Activated CD8-positive, alpha-beta memory T cell treated with anti-CD3 and anti-CD28 coated beads, Interleukin-2, amount 50 U/mL, for 48 hours (primary cell): Measurements from ENCODE around the gene MTRR.

ENCODE experiments used
- DNase-seq: peaks from one replicate; pipeline ENCODE4 v3.0.0-alpha.2; 2020

The MTRR gene

DNA sequence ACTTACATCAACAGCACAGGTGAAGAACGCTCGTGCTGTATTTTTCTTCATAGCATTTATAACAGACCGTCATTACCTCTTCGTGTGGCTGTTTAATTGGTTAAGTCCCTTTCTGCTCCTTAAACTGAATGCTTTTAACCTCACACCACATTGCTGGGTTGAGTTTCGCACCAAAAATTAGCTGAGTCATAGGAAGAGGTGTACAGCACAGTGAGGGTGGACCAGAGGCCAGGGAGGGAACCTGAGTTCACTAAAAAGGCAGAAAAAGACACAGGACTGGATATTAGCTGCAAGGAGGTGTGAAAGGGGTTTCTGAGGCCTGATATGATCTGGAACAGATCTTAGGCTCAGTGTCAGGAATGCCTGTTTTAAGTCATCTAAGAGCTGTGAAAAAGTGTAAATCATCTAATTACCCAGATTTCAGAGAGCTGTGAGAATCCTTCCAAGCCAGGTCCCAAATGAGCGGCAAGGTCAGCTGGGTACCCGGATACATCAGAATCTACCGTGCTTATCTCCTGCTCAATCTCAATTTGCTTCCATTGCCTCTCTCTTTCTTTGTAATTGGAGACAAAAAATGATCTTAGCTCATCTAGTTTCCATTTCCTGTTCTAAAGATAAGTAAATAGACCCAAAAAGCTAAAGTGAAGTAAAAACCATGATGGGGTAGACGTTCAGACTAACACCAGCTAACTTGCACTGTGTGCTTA is 10.9 kb upstream of the MTRR start:
- DNase-seq = no peak

DNA sequence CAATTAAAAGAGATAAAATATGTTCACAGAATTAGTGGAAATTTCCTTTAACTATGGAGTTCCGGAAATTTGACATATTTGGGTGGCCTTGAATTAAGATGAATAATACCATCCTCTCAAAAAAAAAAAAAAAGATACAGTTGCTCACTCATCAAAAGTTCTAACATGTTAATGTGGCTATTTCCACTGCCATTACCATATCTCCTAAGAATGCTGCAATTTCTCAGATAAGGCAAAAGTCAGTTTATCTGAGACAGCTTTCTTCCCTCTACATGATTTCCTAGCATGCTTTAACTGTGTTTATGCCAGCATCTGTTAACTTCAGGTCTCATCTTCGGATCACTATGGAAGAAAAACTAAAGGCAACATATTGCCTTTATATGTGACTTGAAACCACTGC is 2.8 kb upstream of the MTRR start:
- DNase-seq = no peak

DNA sequence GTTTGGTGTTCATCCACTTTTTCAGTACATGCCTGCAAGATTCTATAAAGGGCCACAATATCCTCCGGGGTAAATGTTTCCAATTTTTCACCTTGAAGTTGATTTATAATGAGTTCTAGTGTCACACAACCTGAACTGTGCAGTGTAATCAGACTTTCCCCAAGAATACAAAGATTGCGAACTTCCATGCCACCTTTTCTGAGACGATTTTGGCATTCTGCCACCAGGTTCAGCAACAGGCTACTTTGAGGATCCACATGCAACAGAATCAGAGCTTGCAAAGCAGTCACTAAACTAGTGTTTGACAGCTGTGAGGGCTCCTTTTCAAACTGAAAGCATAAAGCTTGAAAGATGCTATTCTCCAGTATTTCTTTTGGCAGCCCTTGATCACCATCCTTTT is 1.7 kb upstream of the MTRR start:
- DNase-seq = no peak

DNA sequence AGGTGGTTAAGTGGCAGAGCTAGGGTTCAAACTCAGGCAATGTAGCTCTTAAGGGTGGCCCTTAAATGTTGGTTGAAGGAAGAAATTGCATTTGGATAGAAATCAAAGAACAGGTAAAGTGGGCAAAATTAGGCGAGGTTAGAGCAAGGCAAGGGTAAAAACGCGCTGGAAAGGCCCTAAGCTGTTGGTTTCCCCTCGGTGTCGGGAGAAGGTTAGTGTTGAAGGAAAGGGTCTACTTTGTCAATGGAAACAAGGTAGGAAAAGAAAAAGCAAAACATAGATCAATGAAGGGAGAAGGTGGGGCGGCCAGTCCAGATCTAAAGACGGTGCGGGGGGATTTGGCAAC is 548 bp upstream of the MTRR start:
- no peak for DNase-seq

DNA sequence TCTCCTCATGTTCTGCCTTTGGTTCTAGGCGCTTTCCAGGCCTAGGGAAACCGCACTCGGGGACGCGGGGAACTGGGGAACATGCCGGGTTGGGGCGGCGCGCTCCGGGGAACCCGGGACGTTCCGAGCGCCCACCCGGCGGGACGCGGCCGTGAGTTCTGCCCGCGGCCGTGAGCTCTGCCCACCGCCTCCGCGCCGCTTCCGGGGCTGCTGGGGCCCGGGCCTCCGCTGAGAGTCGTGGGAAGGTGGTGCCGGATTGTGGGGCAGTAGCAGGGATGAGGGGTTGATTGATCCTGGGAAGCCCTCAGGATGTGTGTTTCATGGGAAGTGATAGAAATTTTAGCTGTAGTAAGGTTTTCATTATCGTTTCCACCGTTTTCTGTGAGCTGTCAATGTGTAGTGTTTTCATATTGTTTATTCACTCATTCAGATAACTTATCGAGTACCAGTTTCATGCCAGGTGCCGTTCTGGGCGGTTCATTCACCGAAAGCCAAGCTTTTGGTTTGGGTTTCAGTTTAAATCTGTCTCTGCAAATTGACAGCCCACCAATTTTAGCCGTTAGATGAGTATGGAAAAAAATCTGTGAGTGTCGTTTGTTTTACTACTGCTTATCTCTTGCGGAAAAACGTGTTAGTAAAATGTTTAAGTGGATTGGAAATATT is 657 bp downstream of the MTRR start:
- peak; percentile 70 for DNase-seq

DNA sequence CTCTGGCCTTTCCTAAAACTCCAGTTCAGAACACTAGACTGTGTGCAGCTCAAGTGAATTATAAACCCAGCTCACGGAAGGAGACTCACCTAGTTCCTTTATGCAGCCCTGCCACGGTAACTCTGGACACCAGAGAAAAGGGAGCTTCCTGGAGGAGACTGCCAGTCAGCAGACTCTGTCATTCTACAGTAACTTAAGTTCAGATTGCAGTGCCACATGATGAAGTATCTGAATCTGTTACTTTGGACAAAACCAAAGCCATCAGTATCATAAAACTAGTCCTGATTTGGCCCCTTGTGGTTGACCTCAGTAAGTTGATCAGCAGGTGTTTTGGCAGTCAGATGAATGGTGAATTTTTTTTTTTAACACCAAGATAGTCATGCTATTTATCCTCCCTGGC is 2.7 kb downstream of the MTRR start:
- no peak for DNase-seq

DNA sequence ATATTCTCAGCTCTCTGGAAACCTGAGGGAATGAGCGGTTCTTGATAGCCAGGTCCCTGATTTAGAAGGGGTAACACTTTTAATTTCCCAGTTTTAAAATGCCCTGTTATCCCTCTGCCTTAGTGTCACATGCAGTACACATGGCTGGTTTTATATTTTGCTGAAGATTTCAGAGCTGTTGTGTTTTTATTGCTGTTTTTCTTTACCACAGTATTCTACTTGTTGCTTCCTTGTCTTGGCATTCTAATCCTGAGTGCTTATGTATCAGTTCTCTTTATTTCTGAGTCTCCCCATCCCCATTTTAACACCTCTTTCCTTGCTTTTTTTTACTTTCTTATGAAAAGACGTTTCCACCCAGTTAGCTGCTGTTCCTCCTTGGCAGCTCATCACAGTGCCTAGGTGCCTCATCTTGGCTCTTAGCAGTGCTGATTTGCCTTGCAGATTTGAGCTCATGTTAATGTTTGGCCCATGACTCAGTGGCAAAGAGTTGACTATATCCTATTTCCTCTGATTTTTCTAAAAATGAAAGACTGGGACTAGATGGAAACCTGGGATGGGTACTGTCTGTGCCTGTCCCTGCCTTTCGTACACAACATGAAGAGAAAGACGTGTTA is 3.7 kb downstream of the MTRR start:
- no peak for DNase-seq

DNA sequence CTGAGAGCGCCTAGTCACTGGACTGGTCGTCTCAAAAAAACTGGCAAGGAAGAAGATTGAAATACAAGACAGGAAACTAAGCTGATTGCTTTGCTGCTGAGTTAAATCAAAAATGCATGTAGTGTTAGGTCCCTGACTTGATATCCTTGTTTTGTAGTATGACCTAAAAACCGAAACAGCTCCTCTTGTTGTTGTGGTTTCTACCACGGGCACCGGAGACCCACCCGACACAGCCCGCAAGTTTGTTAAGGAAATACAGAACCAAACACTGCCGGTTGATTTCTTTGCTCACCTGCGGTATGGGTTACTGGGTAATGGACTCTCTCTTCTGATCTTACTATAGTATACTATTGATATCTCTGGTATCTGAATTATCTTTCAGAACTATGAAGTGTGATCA is 4.3 kb downstream of the MTRR start:
- no peak for DNase-seq

DNA sequence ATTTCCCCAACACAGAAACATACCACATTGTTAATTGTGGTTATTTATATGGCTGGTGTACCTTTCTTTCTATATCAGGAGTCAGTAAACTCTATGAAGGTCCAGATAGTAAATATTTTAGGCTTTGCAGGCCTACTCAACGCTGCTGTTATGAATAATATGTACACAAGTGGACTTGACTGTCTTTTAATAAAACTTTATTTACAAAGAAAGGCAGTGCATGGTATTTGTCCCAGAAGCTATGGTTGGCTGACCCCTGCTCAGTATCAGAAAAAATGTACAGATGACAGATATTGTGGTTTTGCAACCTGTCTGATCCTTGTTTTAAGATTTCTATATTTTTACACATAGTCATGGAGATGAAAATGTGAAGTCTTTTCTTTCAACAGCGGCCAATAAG is 5.7 kb downstream of the MTRR start:
- DNase-seq = no peak

DNA sequence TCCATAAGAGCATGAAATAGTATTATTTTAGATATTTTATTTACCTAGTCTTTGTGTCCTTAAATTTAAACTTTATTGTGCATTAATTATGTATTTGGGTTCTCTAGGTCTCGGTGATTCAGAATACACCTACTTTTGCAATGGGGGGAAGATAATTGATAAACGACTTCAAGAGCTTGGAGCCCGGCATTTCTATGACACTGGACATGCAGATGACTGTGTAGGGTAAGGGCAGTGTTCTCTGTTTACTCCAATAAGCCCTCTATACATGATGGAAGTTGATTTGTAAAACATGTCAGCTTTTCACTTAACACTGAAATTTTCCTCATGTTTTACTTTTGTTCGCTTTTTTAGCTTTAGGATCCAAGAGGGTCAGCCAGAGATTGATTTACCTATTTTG is 6.2 kb downstream of the MTRR start:
- DNase-seq = no peak

DNA sequence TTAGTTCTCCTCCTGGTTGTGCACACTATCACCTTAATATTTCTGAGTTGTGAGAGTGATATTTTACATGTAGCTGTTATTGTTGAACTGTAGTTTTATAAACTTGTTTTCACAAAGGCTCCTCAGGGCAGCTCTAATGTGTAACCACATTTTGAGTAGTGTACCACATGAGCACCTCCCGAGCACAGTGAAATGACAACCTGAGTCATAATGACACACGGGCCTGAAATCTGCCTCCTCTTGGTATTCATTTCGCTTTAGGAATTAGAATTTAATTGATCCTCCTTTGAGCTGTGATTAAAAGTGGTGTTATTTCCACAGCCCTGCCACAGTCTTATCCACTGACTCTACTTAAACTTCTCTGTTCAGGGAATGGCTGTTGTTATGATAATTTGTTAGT is 7.9 kb downstream of the MTRR start:
- DNase-seq = no peak

DNA sequence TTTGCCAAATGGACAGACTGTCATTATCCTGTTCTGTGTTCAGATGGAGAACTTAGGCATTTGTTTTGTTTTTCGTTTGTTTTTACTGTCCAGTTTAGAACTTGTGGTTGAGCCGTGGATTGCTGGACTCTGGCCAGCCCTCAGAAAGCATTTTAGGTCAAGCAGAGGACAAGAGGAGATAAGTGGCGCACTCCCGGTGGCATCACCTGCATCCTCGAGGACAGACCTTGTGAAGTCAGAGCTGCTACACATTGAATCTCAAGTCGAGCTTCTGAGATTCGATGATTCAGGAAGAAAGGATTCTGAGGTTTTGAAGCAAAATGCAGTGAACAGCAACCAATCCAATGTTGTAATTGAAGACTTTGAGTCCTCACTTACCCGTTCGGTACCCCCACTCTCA is 8.9 kb downstream of the MTRR start:
- no peak for DNase-seq

DNA sequence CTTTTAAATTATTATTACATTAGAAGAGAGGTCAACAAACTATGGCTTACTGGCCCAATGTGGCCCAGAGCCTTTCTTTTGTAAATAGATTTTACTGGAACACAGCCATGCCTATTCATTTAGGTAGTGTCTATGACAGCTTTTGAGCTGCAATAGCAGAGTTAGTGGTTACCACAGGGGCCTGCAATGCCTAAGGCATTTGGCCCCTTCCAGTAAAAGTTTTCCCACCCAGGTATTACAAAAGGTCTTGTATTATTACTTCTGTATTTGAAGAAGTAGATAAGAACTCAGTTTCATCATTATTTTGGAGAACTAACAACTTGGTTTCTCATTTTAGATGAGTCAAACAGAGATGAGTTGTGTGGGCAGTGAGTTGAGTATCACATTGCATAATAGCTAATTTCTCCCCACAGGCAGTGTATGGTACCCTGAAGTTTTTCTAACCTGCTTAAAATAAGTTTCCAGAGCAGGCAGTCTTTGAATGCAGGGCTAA is 9.5 kb downstream of the MTRR start:
- no peak for DNase-seq

DNA sequence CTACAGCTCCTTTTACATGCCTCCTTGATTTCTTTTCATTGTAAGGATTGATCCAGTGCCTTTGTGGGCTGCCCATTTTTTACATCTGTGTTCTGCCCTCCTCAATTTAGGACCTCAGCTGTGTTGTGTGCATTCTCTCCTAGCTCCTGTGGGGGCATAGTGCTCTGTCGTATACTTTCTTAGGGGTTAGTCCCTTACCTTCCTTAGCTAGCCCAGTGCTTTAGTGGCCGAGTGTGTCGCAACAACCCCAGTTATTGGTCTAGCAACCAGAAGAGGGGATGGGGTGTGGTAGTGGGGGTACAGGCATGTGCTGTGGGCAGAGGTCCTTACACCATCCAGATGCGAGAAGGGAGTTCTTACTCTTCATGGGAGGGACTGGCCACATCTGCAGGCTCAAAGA is 12.1 kb downstream of the MTRR start:
- DNase-seq = no peak

DNA sequence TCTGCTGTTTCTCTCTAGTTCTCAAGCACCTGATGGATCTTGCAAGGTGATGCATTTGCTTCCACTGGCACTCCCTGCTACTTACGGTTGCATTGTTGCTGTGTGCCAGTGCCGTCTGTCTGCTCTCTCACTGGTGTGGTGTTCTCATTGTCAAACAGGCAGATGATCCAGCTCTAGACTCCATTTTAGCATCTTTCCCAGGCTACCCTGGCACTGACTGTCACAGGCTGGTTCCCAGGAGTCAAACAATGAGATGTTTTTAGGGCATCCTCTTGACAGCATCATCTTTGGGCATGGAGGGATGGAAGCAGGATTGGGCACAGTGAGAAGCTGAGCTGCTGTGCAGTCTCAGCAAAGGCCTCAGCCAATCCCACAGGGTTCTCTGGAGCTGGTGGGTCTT is 12.9 kb downstream of the MTRR start:
- DNase-seq = no peak

DNA sequence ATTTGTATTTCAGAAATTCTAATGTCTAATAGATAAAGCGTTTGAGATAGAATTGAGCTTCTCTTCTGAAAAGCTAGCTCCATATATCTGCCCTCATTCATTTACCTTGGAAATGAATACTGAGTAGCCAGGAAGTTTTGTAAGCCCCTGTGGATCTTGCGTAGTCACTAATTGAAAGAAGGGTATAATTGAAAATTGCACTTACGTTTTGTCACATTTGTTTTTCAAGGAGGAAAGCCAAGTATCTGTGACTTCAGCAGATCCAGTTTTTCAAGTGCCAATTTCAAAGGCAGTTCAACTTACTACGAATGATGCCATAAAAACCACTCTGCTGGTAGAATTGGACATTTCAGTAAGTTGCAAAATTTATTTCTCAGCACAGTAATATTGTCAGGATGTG is 14.0 kb downstream of the MTRR start:
- DNase-seq = no peak

DNA sequence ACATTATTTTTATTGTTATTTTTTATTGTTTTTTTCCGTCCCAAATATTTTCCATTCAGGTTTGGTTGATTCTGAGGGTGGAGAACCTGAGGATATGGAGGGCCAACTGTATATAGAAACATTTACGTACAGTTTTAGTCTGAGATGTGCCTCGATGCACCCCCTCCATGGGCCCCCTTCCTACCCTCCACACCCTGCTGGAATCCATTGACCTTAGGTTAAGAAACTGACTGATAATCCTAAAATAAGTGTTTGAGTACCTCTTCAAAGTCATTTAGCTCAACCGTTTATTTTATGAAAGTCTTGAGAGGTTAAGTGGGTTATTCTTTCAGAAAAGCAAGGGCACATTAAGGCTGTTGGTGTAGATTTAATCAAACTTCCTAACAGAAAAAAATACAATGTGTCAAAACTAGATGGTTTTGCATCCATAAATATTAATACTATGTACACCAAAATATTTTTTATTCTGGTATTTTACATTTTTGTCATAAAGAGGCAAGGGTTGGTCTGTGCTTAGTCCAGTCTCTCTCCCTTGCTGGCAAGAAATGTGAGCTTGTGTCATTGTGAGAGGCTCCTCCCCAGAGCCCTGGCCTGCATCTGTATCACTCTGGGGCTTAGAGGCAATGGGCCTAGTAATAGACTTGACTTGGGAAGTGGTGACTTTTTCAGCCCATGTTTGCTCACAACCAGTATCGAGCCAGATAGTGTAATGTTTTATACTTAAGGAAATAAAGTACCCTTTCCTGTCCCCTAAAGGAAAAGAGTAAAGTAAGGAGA is 15.7 kb downstream of the MTRR start:
- DNase-seq = no peak

DNA sequence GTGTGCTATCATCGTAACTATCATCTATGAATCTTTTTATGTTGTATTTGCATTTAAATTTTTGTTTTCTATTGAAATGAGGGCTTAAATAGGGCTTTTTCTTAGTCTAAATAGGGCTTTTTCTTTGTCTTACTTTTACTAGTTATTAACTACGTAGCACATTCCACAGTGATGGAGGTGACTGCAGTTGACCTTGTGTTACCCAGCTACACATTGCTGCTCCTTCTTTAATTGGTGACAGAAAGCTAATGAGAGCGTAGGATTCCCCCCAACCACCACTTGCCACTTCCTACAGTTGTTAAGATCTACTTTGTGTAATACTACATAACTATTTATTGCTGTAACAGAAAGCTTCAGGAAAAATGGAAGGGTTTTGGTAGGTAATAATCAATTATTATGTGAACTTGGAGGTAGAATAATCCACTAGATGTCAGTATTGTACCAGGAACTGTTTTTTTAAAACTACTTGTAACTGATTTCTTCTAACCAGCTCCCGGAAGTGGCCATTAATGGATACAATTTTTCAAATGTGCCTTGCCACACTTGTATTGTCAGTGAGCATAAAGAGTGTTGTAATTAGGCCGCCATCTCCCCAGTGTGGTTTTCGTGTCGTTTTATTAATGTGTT is 18.0 kb downstream of the MTRR start:
- DNase-seq = no peak

DNA sequence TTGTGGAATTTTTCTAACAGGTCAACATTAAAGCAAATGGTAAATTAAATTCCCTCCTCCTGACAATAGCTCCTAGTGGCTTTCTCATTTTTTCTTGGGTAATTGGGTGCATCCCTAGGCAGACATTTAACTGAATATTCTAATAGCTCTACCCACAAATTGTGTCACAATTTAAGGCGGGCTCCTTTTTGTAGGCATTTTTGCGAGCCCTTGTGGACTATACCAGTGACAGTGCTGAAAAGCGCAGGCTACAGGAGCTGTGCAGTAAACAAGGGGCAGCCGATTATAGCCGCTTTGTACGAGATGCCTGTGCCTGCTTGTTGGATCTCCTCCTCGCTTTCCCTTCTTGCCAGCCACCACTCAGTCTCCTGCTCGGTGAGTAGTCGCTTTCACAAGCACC is 20.0 kb downstream of the MTRR start:
- no peak for DNase-seq

DNA sequence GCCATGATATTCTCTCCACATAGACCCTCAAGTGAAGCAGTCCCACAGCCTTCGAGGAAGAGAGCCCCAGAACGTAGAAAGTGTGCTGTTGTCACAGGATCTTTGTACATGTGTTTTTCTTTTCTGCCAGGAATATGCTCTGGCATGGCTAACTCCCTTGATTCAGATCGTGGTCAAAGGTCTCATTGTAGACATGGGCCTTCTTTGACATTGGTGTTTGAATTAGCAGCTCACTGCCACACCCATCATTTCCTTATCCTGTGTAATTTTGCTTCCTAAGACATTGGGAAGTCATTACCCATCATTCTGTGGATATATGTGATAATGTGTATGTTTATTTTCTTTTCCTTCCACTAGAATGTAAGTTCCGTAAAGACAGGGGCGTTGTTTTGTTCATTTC is 25.5 kb downstream of the MTRR start:
- no peak for DNase-seq

DNA sequence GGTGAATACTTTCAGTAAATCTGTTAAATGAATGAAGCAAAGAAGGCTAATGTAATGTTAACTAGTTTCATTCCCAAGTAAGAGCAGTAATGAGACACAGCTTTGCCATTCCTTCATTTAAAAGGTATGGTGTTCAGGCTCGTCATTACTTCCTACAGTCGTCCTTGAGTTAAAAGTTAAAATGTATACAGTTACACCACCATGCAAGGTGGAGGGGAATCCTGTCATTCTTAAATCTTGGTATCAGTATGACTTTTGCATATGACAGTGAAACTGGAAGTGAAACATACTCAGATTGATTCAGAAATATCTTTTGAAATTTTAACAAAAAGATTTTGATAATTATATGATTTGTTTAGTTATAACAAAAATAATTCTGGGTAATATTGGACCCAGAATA is 25.9 kb downstream of the MTRR start:
- DNase-seq = no peak

DNA sequence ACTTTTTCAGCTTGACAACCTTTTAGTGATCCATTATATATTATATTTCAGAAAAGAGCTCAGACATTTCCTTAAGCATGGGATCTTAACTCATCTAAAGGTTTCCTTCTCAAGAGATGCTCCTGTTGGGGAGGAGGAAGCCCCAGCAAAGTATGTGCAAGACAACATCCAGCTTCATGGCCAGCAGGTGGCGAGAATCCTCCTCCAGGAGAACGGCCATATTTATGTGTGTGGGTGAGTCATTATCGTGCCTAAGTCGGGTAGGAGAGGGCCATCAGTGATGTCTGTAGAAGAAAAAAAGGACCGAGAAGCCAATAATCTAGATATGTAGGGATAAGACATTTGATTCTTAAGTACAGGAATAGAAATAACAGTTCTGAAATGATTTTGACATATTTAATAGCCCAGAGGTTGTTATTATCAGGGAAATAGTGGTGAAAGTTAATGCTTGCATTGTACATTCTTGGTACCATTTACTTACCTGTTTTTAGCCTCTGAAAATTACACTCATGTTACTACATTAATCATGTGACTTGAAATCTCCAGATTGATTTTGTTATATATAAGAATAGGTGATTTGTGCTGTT is 28.2 kb downstream of the MTRR start:
- no peak for DNase-seq

DNA sequence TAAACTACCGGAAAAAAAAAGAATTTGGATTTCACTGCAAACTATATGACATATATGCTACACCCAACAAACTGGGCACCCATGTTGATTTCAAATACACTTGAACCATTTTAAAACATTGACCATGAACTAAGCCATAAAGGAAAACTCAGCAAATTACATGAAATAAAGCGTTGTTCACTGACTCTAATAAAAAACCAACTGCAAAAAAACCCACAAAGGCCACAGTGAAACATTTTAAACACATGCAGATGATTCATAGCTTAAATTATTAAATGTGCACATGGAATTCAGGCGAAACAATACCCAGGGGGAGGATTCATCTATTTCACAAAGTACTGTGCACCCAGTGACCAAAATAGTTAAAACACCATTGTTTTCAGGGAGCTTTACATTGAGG is 33.3 kb downstream of the MTRR start:
- DNase-seq = no peak
